NT2/D1 (cell line): Measurements from ENCODE around the gene FAM193A.

Experiments
- DNase-seq: peaks from one replicate; pipeline ENCODE4 v3.0.0-alpha.2; 2011; ENCODE audit warnings: low read depth, low spot score
- H3K27me3 ChIP-seq: 2 replicates; pipeline ENCODE4 v1.6.0; 2011; ENCODE audit warnings: mild to moderate bottlenecking; ENCODE audit not compliant: insufficient read length, insufficient read depth
- H3K36me3 ChIP-seq: 2 replicates; pipeline ENCODE4 v1.6.1; 2011; ENCODE audit warnings: mild to moderate bottlenecking, low read length, mixed read lengths; ENCODE audit not compliant: insufficient read depth, insufficient read length
- H3K4me1 ChIP-seq: 2 replicates; pipeline ENCODE4 v1.5.1; 2011; ENCODE audit not compliant: insufficient read depth, insufficient read length
- H3K4me3 ChIP-seq: 2 replicates; pipeline ENCODE4 v1.5.1; 2011; ENCODE audit warnings: low read depth; ENCODE audit not compliant: insufficient read length
- H3K9ac ChIP-seq: 2 replicates; pipeline ENCODE4 v1.6.0; 2011; ENCODE audit warnings: low read depth; ENCODE audit not compliant: insufficient read length
- H3K9me3 ChIP-seq: 2 replicates; pipeline ENCODE4 v1.5.1; 2011; ENCODE audit warnings: mild to moderate bottlenecking, low read length; ENCODE audit not compliant: insufficient read depth
- SUZ12 ChIP-seq: IDR thresholded peaks from 2 replicates; pipeline ENCODE4 v1.6.1; 2011; ENCODE audit not compliant: insufficient read length, insufficient read depth; ENCODE audit errors: extremely low read depth
- YY1 ChIP-seq: IDR thresholded peaks from 2 replicates; pipeline ENCODE4 v1.6.1; 2011; ENCODE audit not compliant: insufficient read length, insufficient read depth
- ZNF274 ChIP-seq: IDR thresholded peaks from 2 replicates; pipeline ENCODE4 v1.6.1; 2011; ENCODE audit warnings: mild to moderate bottlenecking, low read depth, low read length

FAM193A gene

DNA sequence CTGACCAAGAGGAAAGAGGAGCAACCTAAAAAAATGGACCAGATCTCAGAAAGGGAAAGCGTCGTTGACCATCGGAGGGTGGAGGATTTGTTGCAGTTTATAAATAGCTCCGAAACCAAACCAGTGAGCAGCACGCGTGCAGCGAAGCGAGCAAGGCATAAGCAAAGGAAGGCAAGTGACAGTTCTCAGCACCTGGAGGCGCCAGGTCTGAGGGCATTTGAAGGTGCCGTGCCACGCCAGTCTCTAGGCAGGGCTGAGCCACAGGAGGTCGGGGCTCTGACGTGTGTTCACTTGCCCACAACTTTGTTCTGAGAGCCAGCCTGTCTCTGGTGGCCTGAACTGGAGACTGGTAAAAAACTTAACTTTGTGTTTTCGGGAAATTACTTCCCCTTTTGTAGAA is 160.0 kb downstream of the FAM193A start:
- Histone ChIP-seq H3K36me3 (peaks cover 94% of the 10 kb centered on the region), H3K27me3 (no peaks in the 10 kb centered on the region), H3K9ac (no peak overlapping the region), H3K4me3 (no peak overlapping the region), H3K9me3 (no peaks in the 10 kb centered on the region), H3K4me1 (peaks cover 2% of the 10 kb centered on the region)
- TF ChIP-seq SUZ12, result no peak
- TF ChIP-seq YY1, result no peak
- no peak for TF ChIP-seq ZNF274
- no peak for DNase-seq

DNA sequence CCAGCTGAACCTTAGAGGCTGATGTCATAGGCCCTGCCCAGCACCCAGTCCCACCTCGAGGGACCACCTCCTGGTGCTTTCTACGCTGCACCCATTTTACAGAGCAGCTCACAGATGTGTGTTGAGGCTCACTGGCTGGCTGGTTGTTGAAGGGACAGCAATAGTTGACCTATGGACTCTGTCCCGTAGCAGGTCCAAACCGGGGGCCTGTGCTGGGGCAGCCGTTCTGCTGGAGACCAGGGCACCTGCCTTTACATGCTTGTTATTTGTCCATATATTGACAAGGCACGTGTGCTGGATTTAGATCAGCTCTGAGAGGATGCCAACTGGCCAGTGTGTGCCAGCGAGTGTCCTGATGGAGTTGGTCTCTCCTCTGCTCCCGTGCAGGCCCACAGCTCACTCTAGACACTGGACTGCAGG is 161.6 kb downstream of the FAM193A start:
- Histone ChIP-seq H3K4me1 (peaks cover 2% of the 10 kb centered on the region), H3K9ac (no peak overlapping the region), H3K36me3 (peaks cover 95% of the 10 kb centered on the region), H3K9me3 (no peaks in the 10 kb centered on the region), H3K27me3 (no peaks in the 10 kb centered on the region), H3K4me3 (no peak overlapping the region)
- DNase-seq, result no peak
- TF ChIP-seq SUZ12, result no peak
- TF ChIP-seq YY1, result no peak
- TF ChIP-seq ZNF274, result no peak

DNA sequence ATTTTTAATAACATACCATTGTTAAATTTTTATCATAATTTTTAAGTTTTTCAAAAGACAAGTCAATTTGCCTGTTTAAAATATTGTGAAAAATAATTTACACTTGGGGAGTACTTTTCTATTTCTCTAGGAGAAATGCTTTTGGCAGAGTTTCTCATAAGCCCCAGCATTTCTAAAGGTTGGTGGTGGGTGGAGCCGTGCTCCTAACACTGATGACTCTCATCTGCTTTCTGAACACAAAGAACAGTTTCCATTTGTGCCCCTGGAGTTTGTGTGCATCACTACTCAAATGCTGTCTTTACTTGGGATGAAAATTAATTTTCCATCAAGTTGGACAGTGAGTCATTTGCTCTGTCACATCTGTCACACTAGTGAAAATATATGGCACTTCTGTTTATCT is 162.1 kb downstream of the FAM193A start:
- TF ChIP-seq YY1, result no peak
- TF ChIP-seq SUZ12, result no peak
- TF ChIP-seq ZNF274, result no peak
- H3K9ac ChIP-seq, result no peak overlapping the region
- H3K27me3 ChIP-seq, result no peaks in the 10 kb centered on the region
- peaks cover 2% of the 10 kb centered on the region for H3K4me1 ChIP-seq
- H3K9me3 ChIP-seq, result no peaks in the 10 kb centered on the region
- H3K4me3 ChIP-seq, result no peak overlapping the region
- no peak for DNase-seq
- H3K36me3 ChIP-seq, result peaks cover 95% of the 10 kb centered on the region

DNA sequence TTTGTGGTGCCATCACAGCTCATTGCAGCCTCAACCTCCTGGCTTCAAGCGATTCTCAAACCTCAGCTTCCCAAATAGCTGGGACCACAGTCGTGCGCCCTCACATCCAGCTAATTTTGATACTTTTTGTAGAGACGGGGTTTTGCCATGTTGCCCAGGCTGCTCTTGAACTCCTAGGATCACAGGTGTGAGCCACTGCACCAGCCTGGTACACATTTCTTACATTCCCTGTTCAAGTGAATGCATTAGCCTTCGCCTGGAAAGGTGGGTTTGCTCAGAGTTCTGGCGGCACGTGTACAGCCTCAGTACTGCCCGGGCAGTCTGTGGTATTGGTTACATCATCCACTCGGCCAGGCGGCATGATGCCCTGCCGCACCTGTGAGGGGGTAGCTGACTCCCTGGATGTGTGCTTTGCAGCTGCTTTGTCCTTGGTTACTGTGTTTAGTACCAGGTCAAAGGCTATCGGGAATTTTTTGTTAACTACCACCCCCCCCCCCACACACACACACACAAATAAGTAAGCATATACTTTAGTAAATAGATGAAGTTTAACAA is 162.6 kb downstream of the FAM193A start:
- no peaks in the 10 kb centered on the region for H3K27me3 ChIP-seq
- no peak for DNase-seq
- no peak overlapping the region for H3K9ac ChIP-seq
- peaks cover 94% of the 10 kb centered on the region for H3K36me3 ChIP-seq
- H3K4me1 ChIP-seq, result peaks cover 2% of the 10 kb centered on the region
- no peaks in the 10 kb centered on the region for H3K9me3 ChIP-seq
- TF ChIP-seq YY1, result no peak
- TF ChIP-seq ZNF274, result no peak
- TF ChIP-seq SUZ12, result no peak
- no peak overlapping the region for H3K4me3 ChIP-seq

DNA sequence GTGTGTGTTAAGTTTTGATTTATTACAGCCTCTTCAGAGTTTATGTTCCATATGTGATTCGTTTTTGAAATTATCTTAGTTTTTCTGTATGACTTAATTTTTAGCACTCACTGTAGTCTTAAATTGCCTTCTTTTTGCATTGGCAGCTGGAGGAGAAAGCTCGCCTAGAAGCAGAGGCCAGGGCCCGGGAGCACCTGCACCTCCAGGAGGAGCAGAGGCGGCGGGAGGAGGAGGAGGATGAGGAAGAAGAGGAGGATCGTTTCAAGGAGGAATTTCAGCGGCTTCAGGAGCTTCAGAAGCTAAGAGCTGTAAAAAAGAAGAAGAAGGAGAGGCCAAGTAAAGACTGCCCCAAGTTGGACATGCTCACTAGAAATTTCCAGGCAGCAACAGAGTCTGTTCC is 163.1 kb downstream of the FAM193A start:
- TF ChIP-seq YY1, result no peak
- TF ChIP-seq ZNF274, result no peak
- no peak for TF ChIP-seq SUZ12
- Histone ChIP-seq H3K4me3 (no peak overlapping the region), H3K9me3 (no peaks in the 10 kb centered on the region), H3K4me1 (peaks cover 2% of the 10 kb centered on the region), H3K9ac (no peak overlapping the region), H3K36me3 (peaks cover 94% of the 10 kb centered on the region), H3K27me3 (no peaks in the 10 kb centered on the region)
- DNase-seq, result no peak

DNA sequence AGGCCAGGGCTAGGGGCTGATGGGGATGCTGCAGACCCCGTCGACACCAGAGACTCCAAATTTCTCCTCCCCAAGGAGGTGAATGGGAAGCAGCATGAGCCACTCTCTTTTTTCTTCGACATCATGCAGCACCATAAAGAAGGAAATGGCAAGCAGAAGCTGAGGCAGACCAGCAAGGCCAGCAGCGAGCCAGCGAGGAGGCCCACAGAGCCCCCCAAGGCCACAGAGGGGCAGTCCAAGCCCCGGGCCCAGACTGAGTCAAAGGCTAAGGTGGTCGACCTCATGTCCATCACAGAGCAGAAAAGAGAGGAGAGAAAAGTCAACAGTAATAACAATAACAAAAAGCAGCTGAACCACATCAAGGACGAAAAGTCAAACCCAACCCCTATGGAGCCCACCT is 163.6 kb downstream of the FAM193A start:
- peaks cover 90% of the 10 kb centered on the region for H3K36me3 ChIP-seq
- no peaks in the 10 kb centered on the region for H3K27me3 ChIP-seq
- no peak for DNase-seq
- TF ChIP-seq SUZ12 (no peak), YY1 (no peak), ZNF274 (no peak)
- no peaks in the 10 kb centered on the region for H3K9me3 ChIP-seq
- no peaks in the 10 kb centered on the region for H3K4me1 ChIP-seq
- no peak overlapping the region for H3K4me3 ChIP-seq
- no peak overlapping the region for H3K9ac ChIP-seq

DNA sequence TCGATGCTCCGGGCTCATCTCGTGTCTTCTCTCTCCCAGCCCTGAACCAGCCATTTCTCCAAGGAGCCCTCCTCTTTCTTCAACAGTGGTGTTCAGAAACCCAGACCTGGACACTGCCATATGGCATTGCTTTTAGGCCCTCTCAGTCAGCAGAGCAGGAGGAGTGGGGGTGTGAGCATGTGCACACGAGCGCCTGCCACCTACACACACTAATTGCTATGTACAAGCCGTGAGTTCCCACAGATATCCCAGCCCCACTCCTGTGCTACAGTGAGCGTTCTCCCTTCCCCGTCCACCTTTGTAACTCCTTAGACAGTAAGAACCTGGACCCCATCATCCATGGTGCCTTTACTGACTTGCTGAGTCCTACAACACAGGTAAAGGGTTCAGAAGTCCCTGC is 165.9 kb downstream of the FAM193A start:
- Histone ChIP-seq H3K4me1 (no peaks in the 10 kb centered on the region), H3K9ac (no peak overlapping the region), H3K9me3 (no peaks in the 10 kb centered on the region), H3K27me3 (no peaks in the 10 kb centered on the region), H3K4me3 (no peak overlapping the region), H3K36me3 (peaks cover 78% of the 10 kb centered on the region)
- TF ChIP-seq SUZ12 (no peak), YY1 (no peak), ZNF274 (no peak)
- no peak for DNase-seq
